ENCODE data around the gene TIGD1. TPM values are rescaled to one million over a fixed set of nuclear protein-coding genes. Genes with fewer than 3 reads are reported as not detected.

TIGD1 gene
- total and polyA plus RNA-seq, 2 donors from 2014 or later: 4.8 to 7.0 TPM

DNA sequence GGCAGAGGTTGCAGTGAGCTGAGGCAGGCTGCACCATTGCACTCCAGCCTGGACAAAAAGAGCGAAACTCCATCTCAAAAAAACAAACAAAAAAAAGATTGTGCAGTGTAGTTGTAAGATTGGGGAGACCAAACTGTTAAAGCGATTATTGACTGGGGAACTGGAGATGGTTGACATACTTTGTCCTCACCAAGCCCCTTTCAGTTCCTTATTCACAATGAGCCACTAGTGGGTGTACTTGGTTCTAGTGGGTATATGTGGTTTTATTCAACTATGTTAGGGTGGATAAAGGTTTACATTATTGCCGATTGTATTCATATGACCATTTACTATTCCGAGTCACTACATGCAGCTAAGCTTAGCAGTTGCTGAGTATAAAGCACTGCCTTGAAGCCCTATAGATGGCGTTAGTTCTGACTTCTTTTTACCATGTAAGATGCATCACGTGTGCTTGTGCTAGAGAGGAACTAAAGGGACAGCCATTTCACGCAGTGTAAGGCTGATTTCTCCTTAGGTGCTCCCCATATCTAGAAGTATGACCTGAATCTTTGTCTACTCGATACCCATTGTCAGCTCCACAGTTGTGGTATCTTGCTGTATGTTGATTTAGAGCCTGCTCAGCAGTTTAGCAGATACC, 12.3 kb upstream of the TIGD1 start:
- FAIRE-seq (no peak), DNase-seq (no peak)
- Histone ChIP-seq H3K4me3 (ENCODE audit: low read length in 3 of 3) (no peak overlapping the region), H3K9ac (ENCODE audit: low read length in 3 of 3) (no peak overlapping the region), H3K27me3 (ENCODE audit: control insufficient read depth, insufficient read depth, low read length) (no peaks in the 10 kb centered on the region), H3K9me3 (ENCODE audit: control insufficient read depth in 2 of 3, insufficient read depth in 1 of 3, low read length in 3 of 3) (no peaks in the 10 kb centered on the region), H3K4me1 (ENCODE audit: control insufficient read depth in 2 of 3, insufficient read depth in 2 of 3, low read depth in 1 of 3, low read length in 3 of 3) (no peaks in the 10 kb centered on the region), H3K36me3 (ENCODE audit: control insufficient read depth in 2 of 3, insufficient read depth in 3 of 3, low read length in 3 of 3) (peaks cover 3 to 51% (median 27%) of the 10 kb centered on the region in 3 donors), H3K27ac (ENCODE audit: low read depth in 2 of 2, low read length in 2 of 2) (no peak overlapping the region)
- TF ChIP-seq, protein P1, sequence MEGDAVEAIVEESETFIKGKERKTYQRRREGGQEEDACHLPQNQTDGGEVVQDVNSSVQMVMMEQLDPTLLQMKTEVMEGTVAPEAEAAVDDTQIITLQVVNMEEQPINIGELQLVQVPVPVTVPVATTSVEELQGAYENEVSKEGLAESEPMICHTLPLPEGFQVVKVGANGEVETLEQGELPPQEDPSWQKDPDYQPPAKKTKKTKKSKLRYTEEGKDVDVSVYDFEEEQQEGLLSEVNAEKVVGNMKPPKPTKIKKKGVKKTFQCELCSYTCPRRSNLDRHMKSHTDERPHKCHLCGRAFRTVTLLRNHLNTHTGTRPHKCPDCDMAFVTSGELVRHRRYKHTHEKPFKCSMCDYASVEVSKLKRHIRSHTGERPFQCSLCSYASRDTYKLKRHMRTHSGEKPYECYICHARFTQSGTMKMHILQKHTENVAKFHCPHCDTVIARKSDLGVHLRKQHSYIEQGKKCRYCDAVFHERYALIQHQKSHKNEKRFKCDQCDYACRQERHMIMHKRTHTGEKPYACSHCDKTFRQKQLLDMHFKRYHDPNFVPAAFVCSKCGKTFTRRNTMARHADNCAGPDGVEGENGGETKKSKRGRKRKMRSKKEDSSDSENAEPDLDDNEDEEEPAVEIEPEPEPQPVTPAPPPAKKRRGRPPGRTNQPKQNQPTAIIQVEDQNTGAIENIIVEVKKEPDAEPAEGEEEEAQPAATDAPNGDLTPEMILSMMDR (IDR thresholded peaks at IDR 0.05; ENCODE audit: borderline replicate concordance, extremely low read depth, insufficient read depth): no peak
- intact Hi-C loops (cut with DNase I): no loop called here

DNA sequence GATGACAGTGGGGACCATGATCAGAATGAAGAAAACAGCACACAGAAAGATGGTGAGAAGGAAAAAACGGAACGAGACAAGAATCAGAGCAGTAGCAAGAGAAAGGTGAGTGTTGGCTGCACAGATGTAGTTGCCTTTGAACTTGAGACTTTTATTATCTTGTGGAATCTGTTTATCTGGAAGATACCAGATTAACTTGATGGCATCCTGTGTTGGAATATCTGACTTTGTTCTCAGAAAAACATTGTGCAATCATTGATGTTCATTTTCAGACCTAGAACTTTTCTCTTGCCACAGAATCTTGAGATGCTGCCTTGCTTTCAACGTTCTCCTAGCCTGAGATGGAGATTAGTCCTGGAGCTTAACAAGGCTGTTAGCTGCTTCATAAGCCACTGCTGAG, 6.1 kb upstream of the TIGD1 start:
- Histone ChIP-seq H3K9ac (ENCODE audit: low read length in 3 of 3) (no peak overlapping the region), H3K9me3 (ENCODE audit: control insufficient read depth in 2 of 3, insufficient read depth in 1 of 3, low read length in 3 of 3) (no peaks in the 10 kb centered on the region), H3K27me3 (ENCODE audit: control insufficient read depth, insufficient read depth, low read length) (no peaks in the 10 kb centered on the region), H3K36me3 (ENCODE audit: control insufficient read depth in 2 of 3, insufficient read depth in 3 of 3, low read length in 3 of 3) (peaks cover 7 to 25% (median 12%) of the 10 kb centered on the region in 3 donors), H3K4me3 (ENCODE audit: low read length in 3 of 3) (no peak overlapping the region), H3K4me1 (ENCODE audit: control insufficient read depth in 2 of 3, insufficient read depth in 2 of 3, low read depth in 1 of 3, low read length in 3 of 3) (peaks cover 0 to 21% (median 16%) of the 10 kb centered on the region in 3 donors), H3K27ac (ENCODE audit: low read depth in 2 of 2, low read length in 2 of 2) (no peak overlapping the region)
- intact Hi-C loops (cut with DNase I): no loop called here
- TF ChIP-seq, protein P1 (IDR thresholded peaks at IDR 0.05; ENCODE audit: borderline replicate concordance, extremely low read depth, insufficient read depth): no peak
- FAIRE-seq (no peak), DNase-seq (no peak)

DNA sequence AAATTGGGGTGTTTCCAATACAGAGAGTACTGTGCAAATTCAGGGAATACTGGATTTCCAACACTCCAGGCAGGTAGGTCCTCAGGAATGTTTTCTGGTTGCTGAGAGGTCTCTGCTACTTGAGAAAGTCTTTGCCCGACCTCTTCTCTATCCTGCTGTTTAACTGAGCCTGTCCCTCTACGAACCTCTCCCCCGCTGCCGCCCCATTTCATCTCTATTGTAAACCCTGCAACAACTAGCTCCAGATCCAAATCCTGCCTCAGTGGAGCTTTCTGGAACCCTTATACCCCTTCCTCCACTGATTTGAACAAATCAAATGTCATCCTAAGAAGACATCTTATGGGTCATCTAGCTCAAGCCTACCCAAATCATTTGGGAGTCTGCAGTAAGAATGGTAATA, 1.4 kb upstream of the TIGD1 start:
- TF ChIP-seq, protein P1 (IDR thresholded peaks at IDR 0.05; ENCODE audit: borderline replicate concordance, extremely low read depth, insufficient read depth): no peak
- Histone ChIP-seq H3K4me1 (ENCODE audit: control insufficient read depth in 2 of 3, insufficient read depth in 2 of 3, low read depth in 1 of 3, low read length in 3 of 3) (peaks cover 0 to 22% (median 20%) of the 10 kb centered on the region in 3 donors), H3K4me3 (ENCODE audit: low read length in 3 of 3) (peak overlapping the region; percentile 71 to 99 (median 93)), H3K36me3 (ENCODE audit: control insufficient read depth in 2 of 3, insufficient read depth in 3 of 3, low read length in 3 of 3) (peaks cover 0 to 5% (median 4%) of the 10 kb centered on the region in 3 donors), H3K27me3 (ENCODE audit: control insufficient read depth, insufficient read depth, low read length) (no peaks in the 10 kb centered on the region), H3K27ac (ENCODE audit: low read depth in 2 of 2, low read length in 2 of 2) (peak overlapping the region; percentile 91 to 94), H3K9me3 (ENCODE audit: control insufficient read depth in 2 of 3, insufficient read depth in 1 of 3, low read length in 3 of 3) (no peaks in the 10 kb centered on the region), H3K9ac (ENCODE audit: low read length in 3 of 3) (peak overlapping the region in 2 of 3 donors; percentile 77 to 85)
- intact Hi-C loops (cut with DNase I): no loop called here
- no peak for DNase-seq
- FAIRE-seq: no peak

All from kidney (tissue), 14 donors.